Fibroblast of the aortic adventitia (primary cell): ENCODE measurements around the gene PBRM1. TPM values are rescaled to one million over a fixed set of nuclear protein-coding genes. Genes with fewer than 3 reads are reported as not detected.

Experiments
- DNase-seq: peaks from one replicate; pipeline ENCODE4 v3.0.0-alpha.2; 2010; ENCODE audit warnings: low read depth
- H3K4me3 ChIP-seq: 2 replicates; pipeline ENCODE4 v1.5.1; 2011; ENCODE audit warnings: low read depth, mild to moderate bottlenecking, control low read depth, low read length, moderate library complexity
- total RNA-seq: library from RNA; depleted of rRNA; stranded (reverse); fragments of >200 nt; gene quantifications from 2 replicates; pipeline ENCODE4 v1.2.3, GENCODE V29; 2012; ENCODE audit warnings: low replicate concordance
- TF ChIP-seq, protein P1 (sequence below): IDR thresholded peaks from 2 replicates; pipeline ENCODE4 v1.5.1; 2011; ENCODE audit warnings: mild to moderate bottlenecking, low read length, control low read depth, inconsistent platforms; ENCODE audit not compliant: insufficient read depth

PBRM1 gene
- total RNA-seq, 1 donor = 115 TPM

DNA sequence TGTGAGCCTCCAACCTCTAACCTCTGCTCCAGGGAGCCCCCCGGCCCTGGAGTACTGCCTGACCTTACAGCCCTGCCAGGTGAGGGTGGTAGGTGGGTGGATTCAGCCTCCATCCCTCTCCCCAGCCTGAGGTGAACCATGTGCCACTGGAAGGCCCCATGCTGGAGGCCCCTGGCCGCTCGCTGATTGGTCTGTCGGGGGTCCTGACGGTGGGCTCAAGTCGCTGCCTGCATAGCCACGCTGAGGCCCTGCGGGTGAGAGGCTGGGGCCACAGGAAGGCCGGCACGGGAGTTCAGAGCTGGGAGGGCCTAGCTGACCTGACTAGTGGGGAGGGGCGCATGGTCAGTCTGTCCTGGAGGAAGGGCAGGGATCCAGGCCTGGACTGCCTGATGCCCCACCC, 171.1 kb downstream of the PBRM1 start:
- no peak overlapping the region for H3K4me3 ChIP-seq
- TF ChIP-seq, protein P1, sequence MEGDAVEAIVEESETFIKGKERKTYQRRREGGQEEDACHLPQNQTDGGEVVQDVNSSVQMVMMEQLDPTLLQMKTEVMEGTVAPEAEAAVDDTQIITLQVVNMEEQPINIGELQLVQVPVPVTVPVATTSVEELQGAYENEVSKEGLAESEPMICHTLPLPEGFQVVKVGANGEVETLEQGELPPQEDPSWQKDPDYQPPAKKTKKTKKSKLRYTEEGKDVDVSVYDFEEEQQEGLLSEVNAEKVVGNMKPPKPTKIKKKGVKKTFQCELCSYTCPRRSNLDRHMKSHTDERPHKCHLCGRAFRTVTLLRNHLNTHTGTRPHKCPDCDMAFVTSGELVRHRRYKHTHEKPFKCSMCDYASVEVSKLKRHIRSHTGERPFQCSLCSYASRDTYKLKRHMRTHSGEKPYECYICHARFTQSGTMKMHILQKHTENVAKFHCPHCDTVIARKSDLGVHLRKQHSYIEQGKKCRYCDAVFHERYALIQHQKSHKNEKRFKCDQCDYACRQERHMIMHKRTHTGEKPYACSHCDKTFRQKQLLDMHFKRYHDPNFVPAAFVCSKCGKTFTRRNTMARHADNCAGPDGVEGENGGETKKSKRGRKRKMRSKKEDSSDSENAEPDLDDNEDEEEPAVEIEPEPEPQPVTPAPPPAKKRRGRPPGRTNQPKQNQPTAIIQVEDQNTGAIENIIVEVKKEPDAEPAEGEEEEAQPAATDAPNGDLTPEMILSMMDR = no peak
- DNase-seq = no peak

DNA sequence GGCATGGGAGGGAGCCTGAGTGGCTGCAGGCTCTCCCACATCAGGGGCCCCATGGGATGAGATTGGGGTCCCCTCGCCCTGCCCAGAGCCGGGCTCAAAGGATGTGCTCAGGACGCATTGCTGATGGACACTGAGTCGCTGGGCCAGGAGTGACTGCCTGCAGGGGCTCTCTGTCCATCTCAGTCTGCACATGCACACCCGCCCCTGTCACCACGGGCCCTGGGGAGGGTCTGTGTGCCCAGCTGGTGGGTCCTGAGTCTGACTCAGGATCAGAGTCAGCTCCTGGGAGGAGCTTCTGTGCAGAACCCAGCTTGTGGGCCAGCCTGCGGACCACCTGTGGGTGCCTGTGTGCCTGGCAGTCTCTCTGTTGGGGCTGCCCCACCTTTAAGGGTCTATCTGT, 172.4 kb downstream of the PBRM1 start:
- no peak overlapping the region for H3K4me3 ChIP-seq
- TF ChIP-seq, protein P1 = no peak
- DNase-seq = no peak

DNA sequence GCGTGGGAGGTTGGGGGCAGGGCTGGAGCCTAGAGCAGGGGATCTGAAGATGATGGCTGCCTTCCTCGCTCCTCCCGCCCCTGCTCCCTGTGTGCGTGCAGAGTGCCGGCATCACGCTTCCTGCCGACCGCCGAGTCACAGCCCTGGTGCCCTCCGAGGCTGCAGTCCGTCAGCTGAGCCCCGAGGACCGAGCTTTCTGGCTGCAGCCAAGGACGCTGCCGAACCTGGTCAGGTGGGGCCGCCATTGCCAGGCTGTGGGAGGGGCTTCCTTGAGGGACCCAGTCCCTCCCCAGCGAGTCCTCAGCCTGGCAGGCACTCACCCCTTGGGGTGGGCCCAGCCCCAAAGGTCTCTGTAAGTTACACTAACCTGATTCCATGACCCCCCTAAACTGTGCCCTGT, 173.0 kb downstream of the PBRM1 start:
- no peak for DNase-seq
- H3K4me3 ChIP-seq = no peak overlapping the region
- TF ChIP-seq, protein P1 = no peak

DNA sequence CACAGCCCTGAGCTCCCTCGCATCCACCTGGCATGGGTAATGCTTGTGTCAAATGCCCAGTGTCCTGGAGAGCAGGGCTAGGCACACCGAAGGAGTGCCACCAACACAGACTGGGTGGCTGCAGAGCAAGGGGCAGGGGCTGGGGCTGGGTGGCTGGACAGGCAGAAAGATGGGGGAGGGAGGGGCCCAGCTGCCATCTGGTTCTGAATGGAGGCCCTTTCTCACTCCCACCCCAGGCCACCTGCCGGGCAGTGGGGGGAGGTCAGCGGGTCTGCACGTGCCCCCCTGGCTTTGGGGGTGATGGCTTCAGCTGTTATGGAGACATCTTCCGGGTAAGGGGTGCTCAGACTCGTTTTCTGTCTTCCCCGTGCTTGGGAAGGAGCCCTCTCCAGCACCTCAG, 173.6 kb downstream of the PBRM1 start:
- DNase-seq = no peak
- H3K4me3 ChIP-seq = no peak overlapping the region
- TF ChIP-seq, protein P1 = no peak

DNA sequence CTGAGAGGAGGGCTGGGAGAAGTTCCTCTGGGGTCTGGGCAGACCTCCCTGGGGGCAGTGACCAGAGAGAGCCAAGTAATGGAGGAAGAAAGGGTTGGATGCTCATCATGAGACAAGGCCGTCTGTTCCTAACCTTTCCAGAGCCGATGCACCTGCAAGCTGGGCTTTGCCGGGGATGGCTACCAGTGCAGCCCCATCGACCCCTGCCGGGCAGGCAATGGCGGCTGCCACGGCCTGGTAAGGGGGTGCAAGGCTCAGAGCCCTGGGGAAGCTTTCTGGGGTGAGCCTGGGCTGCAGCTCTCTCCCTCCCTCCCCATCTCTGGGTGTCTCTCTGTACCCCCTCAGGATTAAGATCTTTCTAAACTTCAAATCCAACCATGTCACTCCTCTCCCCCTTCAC, 174.2 kb downstream of the PBRM1 start:
- TF ChIP-seq, protein P1 = no peak
- DNase-seq = no peak
- H3K4me3 ChIP-seq = no peak overlapping the region

DNA sequence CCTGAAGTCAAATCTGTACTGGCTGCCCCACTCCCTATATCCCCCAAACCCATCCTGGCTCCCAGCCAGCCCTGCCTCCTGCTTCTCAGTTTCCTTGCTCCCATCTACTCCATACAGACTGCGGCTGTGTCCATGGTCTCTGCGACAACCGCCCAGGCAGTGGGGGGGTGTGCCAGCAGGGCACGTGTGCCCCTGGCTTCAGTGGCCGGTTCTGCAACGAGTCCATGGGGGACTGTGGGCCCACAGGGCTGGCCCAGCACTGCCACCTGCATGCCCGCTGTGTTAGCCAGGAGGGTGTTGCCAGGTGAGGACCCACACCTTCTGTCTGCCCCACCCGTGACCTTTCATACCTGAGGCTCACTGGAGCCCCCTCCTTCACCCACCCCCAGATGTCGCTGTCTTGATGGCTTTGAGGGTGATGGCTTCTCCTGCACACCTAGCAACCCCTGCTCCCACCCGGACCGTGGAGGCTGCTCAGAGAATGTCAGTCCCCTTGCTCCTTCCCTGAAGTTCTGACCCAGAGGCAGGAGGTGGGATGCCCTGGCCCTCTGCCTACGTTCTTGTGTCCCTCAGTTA, 175.9 kb downstream of the PBRM1 start:
- no peak overlapping the region for H3K4me3 ChIP-seq
- TF ChIP-seq, protein P1 = no peak
- no peak for DNase-seq

DNA sequence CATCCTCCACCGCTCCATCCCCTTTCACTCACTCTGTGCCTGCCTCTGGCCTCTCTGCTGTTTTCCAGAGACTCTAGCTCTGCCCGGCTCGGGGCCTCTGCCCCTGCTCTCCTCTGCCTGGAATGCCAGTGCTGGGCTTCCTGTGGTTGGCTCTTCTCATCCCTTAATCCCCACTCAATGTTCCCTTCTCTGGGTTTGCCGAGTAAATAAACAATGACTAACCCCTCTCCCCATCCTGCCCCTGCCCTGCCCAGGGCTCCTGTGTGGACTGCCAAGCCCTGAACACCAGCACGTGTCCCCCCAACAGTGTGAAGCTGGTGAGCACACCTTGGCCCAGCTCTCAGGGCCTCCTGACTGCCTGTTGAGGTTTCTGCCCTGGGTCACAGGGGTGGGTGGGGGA, 178.4 kb downstream of the PBRM1 start:
- no peak overlapping the region for H3K4me3 ChIP-seq
- DNase-seq = no peak
- TF ChIP-seq, protein P1 = no peak
